ENCODE data around the gene ASB18. TPM values are rescaled to one million over a fixed set of nuclear protein-coding genes. Genes with fewer than 3 reads are reported as not detected.

ASB18 gene
- total and polyA plus RNA-seq, 2 experiments from 2014 or later, result not detected

DNA sequence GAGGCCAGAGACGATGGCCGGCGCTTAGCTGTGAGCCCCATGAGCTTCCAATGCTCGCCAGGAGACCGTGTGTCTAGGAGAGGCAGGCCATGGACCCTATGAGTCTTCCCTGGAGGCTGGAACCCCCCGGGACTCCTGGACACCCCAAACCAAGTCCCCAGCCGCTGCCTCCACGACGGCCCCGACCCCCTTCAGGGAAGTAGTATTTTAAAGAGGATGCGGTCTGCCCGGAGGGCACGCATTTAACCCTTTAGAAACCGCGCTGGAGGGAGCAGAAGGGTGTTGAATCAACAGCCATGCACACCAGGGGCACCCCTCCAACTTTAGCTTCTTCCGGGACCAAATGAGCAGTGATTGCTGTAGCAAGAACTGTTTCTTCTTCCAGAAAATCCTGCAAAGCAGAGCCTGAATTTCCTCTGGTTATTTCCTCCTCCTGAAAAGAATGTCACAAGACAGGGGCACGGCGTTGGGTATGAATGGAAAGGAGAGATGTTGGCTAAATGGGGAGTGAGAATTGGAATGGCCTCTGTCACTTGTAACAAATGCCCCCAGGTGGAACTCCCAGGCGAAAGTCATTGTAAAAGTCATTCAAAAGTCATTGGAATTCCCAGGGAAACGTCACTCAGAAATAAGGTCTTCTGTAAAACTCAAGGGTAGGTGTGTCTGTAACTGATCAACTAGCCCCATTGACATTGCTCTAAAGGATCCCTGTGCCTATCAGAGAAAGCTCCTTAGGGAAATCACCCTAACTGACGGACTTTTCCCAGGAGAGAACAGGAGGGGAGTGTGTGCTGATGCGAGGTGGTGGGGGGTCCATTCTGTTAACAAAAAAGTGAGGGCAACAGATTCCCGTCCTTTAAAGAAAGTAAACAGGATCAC lies 90.2 kb downstream of the ASB18 start:
- TF ChIP-seq POLR2AphosphoS5 (IDR thresholded peaks at IDR 0.05; ENCODE audit: low read depth) (no peak), JUNB (IDR thresholded peaks at IDR 0.05; ENCODE audit: unreplicated experiment) (no peak), EZH2 (IDR thresholded peaks at IDR 0.05; ENCODE audit: low read depth, unreplicated experiment) (peak; percentile 78), EZH2phosphoT487 (IDR thresholded peaks at IDR 0.05; ENCODE audit: unreplicated experiment) (no peak), STAT1 (IDR thresholded peaks at IDR 0.05; ENCODE audit: unreplicated experiment) (no peak), NANOG (IDR thresholded peaks at IDR 0.05; ENCODE audit: borderline replicate concordance) (no peak)
- TF ChIP-seq, protein P1, sequence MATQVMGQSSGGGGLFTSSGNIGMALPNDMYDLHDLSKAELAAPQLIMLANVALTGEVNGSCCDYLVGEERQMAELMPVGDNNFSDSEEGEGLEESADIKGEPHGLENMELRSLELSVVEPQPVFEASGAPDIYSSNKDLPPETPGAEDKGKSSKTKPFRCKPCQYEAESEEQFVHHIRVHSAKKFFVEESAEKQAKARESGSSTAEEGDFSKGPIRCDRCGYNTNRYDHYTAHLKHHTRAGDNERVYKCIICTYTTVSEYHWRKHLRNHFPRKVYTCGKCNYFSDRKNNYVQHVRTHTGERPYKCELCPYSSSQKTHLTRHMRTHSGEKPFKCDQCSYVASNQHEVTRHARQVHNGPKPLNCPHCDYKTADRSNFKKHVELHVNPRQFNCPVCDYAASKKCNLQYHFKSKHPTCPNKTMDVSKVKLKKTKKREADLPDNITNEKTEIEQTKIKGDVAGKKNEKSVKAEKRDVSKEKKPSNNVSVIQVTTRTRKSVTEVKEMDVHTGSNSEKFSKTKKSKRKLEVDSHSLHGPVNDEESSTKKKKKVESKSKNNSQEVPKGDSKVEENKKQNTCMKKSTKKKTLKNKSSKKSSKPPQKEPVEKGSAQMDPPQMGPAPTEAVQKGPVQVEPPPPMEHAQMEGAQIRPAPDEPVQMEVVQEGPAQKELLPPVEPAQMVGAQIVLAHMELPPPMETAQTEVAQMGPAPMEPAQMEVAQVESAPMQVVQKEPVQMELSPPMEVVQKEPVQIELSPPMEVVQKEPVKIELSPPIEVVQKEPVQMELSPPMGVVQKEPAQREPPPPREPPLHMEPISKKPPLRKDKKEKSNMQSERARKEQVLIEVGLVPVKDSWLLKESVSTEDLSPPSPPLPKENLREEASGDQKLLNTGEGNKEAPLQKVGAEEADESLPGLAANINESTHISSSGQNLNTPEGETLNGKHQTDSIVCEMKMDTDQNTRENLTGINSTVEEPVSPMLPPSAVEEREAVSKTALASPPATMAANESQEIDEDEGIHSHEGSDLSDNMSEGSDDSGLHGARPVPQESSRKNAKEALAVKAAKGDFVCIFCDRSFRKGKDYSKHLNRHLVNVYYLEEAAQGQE (IDR thresholded peaks at IDR 0.05; ENCODE audit: unreplicated experiment), result no peak
- Mint-ChIP-seq H3K36me3 (ENCODE audit: low read depth) (no peaks in the 10 kb centered on the region), H3K4me3 (peak overlapping the region; percentile 32), H3K4me1 (peaks cover 67% of the 10 kb centered on the region), H3K27me3 (ENCODE audit: insufficient read depth, low read depth, poor library complexity) (peaks cover 92% of the 10 kb centered on the region), H3K27ac (no peak overlapping the region), H3K9me3 (no peaks in the 10 kb centered on the region; the same call in 2 of the 3 replicates)
- Histone ChIP-seq H3K4me3 (peak overlapping the region; percentile 69), H3K9me2 (ENCODE audit: insufficient read depth) (no peaks in the 10 kb centered on the region), H3K36me3 (ENCODE audit: insufficient read depth) (no peaks in the 10 kb centered on the region), H3K27me3 (ENCODE audit: insufficient read depth) (peaks cover 98% of the 10 kb centered on the region), H3F3A (replicated peaks; ENCODE audit: low read depth) (peaks cover 31% of the 10 kb centered on the region), H2AFZ (no peak overlapping the region), H3K79me2 (replicated peaks; ENCODE audit: insufficient read depth) (no peaks in the 10 kb centered on the region), H4K20me1 (replicated peaks; ENCODE audit: insufficient read depth) (peaks cover 17% of the 10 kb centered on the region; the same call in 1 of the 2 replicates), H3K27ac (ENCODE audit: low read depth) (no peak overlapping the region), H3K4me1 (ENCODE audit: insufficient read depth) (peaks cover 66% of the 10 kb centered on the region), H3K4me2 (peak overlapping the region; percentile 73)
- ATAC-seq, result no peak
- DNase-seq (ENCODE audit: low spot score), result peak; percentile 26

DNA sequence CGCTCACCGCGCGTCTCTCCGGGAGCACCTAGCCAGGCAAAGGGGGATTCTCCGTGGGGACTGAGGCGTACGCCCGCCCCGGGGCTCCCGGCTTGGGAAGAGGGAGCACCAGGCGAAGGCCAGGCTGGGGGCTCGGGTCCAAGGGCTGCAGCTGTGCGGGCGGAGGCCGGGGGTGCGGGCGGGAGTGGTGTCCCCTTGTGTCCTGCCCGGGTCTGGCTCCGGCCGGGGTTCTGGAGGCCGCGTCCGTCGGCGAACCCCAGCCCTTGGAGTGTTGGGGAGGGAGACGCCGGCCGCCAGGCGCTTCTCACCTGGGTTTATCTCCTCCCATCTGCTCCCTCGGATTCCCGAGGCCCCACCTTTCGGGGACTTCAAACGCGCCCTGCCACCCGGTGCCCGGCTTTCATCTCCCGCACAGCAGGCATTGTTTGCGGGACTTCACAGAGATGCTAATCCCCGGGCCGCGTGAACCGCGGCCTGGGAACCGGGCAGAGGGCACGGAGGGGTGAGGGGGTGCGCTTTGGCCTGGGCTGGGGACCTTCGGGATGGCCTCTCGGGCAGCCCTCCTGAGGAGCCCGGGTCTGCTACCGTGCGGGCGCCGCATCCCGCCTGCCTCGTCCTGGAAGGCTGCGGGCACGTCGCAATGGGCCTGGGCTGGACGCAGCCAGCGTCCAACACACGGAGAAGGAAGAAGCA lies 91.0 kb downstream of the ASB18 start:
- H3K4me1 Mint-ChIP-seq, result peaks cover 64% of the 10 kb centered on the region
- H3K79me2 ChIP-seq (replicated peaks; ENCODE audit: insufficient read depth), result no peaks in the 10 kb centered on the region
- H3K27ac ChIP-seq (ENCODE audit: low read depth), result no peak overlapping the region
- no peaks in the 10 kb centered on the region for H3K36me3 Mint-ChIP-seq (ENCODE audit: low read depth)
- H3K27ac Mint-ChIP-seq, result no peak overlapping the region
- H3K4me3 Mint-ChIP-seq, result peak overlapping the region; percentile 53
- H3K9me3 Mint-ChIP-seq, result no peaks in the 10 kb centered on the region; the same call in 2 of the 3 replicates
- TF ChIP-seq EZH2phosphoT487 (IDR thresholded peaks at IDR 0.05; ENCODE audit: unreplicated experiment) (peak; percentile 21), JUNB (IDR thresholded peaks at IDR 0.05; ENCODE audit: unreplicated experiment) (no peak), ZNF114 (CRISPR knock-in tag; IDR thresholded peaks at IDR 0.05) (no peak), EZH2 (IDR thresholded peaks at IDR 0.05; ENCODE audit: low read depth, unreplicated experiment) (peak; percentile 59)
- TF ChIP-seq, protein P2, sequence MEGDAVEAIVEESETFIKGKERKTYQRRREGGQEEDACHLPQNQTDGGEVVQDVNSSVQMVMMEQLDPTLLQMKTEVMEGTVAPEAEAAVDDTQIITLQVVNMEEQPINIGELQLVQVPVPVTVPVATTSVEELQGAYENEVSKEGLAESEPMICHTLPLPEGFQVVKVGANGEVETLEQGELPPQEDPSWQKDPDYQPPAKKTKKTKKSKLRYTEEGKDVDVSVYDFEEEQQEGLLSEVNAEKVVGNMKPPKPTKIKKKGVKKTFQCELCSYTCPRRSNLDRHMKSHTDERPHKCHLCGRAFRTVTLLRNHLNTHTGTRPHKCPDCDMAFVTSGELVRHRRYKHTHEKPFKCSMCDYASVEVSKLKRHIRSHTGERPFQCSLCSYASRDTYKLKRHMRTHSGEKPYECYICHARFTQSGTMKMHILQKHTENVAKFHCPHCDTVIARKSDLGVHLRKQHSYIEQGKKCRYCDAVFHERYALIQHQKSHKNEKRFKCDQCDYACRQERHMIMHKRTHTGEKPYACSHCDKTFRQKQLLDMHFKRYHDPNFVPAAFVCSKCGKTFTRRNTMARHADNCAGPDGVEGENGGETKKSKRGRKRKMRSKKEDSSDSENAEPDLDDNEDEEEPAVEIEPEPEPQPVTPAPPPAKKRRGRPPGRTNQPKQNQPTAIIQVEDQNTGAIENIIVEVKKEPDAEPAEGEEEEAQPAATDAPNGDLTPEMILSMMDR (conservative IDR thresholded peaks at IDR 0.05; ENCODE audit: low read depth in 2 of 2), result no peak
- no peak overlapping the region for H2AFZ ChIP-seq
- DNase-seq (ENCODE audit: low spot score), result peak; percentile 67
- peak; percentile 3 for ATAC-seq
- no peaks in the 10 kb centered on the region for H3K36me3 ChIP-seq (ENCODE audit: insufficient read depth)
- peaks cover 98% of the 10 kb centered on the region for H3K27me3 ChIP-seq (ENCODE audit: insufficient read depth)
- no peaks in the 10 kb centered on the region for H3K9me2 ChIP-seq (ENCODE audit: insufficient read depth)
- H3K27me3 Mint-ChIP-seq (ENCODE audit: insufficient read depth, low read depth, poor library complexity), result peaks cover 88% of the 10 kb centered on the region
- peak overlapping the region; percentile 73 for H3K4me2 ChIP-seq
- peak overlapping the region; percentile 69 for H3K4me3 ChIP-seq
- peaks cover 70% of the 10 kb centered on the region for H3K4me1 ChIP-seq (ENCODE audit: insufficient read depth)
- peaks cover 35% of the 10 kb centered on the region for H3F3A ChIP-seq (replicated peaks; ENCODE audit: low read depth)
- peaks cover 17% of the 10 kb centered on the region; the same call in 1 of the 2 replicates for H4K20me1 ChIP-seq (replicated peaks; ENCODE audit: insufficient read depth)

All from GM23338 (cell line).